GM18858 (cell line): ENCODE measurements around the gene GPX6.
"Not testable (repeated sequence)": the region's sequence is repeated elsewhere in the genome, so short reads cannot be mapped to it uniquely, and the experiment has no call there.

Experiments used
- ATAC-seq: cut with Tn5 transposase; IDR thresholded peaks from one replicate; pipeline ENCODE4 v1.9.1; 2021; ENCODE audit not compliant: unreplicated experiment

Gene GPX6

DNA sequence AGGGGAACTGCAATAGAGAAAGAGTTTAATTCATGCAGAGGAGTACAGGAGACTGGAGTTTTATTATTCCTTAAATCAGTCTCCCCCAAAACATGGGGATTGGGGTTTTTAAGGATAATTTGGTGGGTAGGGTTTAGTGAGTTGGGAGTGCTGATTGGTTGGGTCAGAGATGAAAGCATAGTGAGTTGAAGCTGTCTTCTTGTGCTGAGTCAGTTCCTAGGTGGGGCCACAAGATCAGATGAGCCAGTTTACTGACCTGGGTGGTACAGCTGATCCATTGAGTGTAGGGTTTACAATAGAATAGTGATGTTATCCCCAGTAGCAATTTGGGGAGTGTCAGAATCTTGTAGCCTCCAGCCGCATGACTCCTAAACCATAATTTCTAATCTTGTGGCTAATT is 29.1 kb downstream of the GPX6 start:
- ATAC-seq = no peak

DNA sequence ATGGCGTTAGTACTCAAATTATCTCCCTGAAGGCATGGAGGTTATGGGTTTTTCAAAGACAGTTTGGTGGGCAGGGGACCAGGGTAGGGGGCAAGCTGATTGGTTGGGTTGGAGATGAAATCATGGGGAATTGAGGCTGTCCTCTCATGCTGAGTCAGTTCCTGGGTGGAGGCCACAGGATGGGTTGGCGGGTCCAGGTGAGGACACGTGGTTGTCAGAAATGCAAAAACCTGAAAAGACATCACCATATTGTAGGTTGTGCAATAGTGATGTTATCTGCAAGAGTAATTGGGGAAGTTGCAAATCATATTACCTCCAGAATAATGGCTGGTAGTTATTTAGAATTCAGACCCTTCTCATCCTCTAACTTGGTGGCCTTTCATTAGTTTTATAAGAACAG is 30.1 kb downstream of the GPX6 start:
- ATAC-seq = no peak

DNA sequence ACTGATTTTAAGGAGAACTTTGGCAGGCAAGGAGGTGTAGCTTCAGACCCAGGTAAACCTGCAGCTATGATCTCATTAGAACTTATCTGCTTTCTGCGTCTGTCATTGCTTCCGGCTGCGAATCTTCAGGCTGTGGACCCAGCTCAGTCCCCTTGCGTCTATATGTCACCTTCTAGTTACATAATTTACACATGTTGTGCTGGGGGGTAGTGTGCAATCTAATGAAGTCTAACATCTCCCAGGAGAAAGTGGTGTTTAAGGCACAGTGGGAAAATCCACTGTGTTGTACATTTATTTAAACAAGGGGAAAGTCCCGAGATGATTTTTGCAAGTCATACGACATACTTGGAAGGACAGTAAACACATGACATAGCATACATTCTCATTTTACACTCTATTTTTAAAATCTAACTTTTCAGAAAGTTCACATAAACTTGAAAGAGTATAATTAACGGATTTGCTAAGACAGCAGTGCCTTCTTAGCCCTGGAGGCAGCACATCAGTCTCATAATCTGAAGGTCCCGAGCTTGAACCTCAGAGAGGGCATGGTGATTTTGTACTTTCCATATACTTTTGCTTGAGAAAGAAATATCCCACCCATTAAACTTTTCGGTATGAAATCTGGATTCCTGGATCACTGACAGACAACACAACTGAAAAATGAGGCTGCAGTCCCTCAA is 35.2 kb downstream of the GPX6 start:
- ATAC-seq = no peak

DNA sequence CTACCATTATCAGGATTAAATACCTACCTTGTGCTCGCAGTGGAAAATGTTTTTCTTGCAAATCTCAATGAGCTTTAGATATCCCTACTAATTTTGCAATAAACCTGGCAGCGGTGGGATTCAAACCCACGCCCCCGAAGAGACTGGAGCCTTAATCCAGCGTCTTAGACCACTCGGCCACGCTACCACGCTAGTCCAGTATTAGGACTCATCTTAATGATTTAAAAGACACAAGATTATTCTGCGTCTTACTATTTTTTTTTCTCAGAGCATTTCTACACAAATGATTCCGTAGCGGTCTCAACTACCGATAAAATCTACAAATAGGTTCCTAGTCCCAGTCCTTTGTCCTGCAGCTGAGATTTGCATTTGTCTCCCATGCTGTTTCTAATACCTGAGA is 37.1 kb downstream of the GPX6 start:
- ATAC-seq = no peak

DNA sequence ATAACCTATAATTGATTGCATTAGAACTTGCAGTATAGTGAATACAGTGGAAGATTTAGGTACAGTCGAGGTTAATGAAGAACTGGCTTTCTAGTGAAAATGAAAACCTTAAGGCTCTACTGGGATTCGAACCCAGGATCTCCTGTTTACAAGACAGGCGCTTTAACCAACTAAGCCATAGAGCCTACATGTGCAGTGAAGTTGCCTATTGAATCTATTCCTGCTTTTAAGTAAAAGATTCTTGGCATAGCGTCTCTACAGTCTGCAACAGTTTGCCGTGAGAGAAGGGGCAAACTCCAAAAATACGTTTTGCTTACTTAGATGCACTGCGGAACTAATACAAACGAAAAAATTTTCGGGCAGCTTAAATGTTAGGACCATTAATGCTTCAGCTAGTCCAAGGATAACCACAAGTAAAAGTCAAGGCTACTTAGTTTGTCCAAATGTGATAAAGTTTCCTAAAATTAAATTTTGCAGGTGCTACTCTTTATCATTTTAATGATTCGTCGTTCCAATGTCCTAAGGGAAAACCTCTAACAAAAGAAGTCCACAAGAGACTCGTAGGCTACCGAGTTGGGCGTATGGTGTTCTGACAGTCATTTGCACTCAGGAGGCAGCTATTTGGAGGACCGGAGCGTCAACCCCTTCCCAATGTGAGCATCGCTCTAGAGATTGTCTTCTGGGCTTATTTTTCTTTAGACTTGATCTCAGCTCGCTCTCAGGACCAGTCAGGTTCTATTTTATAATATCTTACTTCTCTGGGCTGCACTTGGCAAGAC is 41.0 kb downstream of the GPX6 start:
- ATAC-seq = no peak

DNA sequence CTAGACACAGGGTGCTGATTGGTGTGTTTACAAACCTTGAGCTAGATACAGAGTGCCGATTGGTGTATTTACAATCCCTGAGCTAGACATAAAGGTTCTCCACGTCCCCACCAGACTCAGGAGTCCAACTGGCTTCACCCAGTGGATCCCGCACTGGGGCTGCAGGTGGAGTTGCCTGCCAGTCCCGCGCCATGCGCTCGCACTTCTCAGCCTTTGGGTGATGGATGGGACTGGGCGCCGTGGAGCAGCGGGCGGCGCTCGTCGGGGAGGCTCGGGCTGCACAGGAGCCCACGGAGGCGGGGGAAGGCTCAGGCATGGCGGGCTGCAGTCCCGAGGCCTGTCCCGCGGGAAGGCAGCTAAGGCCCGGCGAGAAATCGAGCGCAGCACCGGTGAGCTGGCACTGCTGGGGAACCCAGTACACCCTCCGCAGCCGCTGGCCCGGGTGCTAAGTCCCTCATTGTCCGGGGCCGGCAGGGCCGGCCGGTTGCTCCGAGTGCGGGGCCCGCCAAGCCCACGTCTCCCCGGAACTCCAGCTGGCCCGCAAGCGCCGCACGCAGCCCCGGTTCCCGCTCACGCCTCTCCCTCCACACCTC is 46.3 kb downstream of the GPX6 start:
- ATAC-seq = not testable (repeated sequence)

DNA sequence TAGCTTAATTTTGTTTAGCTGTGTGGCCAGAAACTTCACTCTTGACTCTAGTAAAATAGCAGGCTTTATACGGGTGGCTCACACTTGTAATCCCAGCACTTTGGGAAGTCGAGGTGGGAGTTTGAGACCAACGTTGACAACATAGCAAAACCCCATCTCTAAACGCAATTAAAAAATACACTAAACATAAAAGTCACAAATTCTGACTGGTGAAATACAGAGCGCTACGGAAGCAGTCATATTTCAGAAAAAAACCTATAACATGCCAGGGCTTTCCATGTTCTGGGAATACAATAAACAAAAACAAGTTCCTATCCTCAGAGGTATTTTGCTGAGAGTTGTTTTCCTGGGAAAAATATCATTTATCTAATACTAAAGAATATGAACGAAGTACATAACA is 47.5 kb downstream of the GPX6 start:
- no peak for ATAC-seq

DNA sequence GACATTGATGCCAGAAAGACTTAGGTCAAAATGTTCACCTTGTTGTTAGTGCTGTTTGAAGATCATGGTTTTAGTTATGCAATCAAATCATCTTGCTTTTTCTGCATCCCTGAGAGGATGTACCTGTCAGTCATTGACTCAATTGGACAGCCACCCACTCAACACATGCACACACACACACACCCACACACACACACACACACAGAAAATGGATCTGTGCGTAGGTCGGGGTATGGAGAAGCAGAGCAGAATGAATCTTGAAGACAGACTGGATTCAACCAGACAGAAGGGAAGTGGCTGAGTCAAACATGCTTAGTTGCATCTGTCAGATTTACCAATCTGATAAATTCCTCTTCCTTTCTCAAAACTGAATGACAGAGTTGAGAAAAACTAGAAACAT is 53.2 kb downstream of the GPX6 start:
- ATAC-seq = no peak

DNA sequence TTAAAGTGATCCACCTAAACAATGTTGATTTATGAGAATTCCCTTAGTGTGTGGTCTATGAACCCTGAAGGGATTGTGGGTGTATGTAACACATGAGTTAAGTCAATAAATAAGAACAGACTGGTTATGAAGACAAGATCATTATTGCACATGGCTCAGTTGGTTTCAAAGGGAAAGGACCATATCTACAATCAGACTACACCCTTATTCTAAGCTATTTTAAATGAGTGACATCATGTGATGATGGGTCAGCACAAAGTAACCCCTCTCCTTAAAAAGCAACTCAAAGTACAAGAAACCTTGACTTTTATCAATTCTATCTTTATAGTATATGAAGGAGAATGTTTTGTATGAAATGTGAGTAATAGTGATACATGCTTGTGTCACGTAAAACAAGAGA is 57.0 kb downstream of the GPX6 start:
- no peak for ATAC-seq
